PC-9 (cell line): ENCODE data around the gene TGM1. TPM values are rescaled to one million over a fixed set of nuclear protein-coding genes. Genes with fewer than 3 reads are reported as not detected.

ENCODE experiments used
- BruUV-seq: library from RNA; stranded (reverse); fragments of 400-500 nt; replicated peaks from 2 replicates; lab custom pipeline; 2021; lab: Mats Ljungman, UMichigan
- CTCF ChIA-PET: fragments of 300-600 bp; sonication (Branson Sonifier 250); formaldehyde crosslinking; loops from one replicate; lab custom pipeline; 2022; ENCODE audit warnings: antibody characterized with exemption; lab: Charles Lee
- POLR2A ChIA-PET: fragments of 300-600 bp; sonication (Branson Sonifier 250); formaldehyde crosslinking; loops from one replicate; lab custom pipeline; 2022; ENCODE audit warnings: antibody characterized with exemption; ENCODE audit not compliant: unreplicated experiment; lab: Charles Lee
- DNase-seq, 2 experiments: peaks; one replicate each; pipeline versions ENCODE4 v3.0.0 to v3.0.0-alpha.2; 2015 to 2022; ENCODE audit warnings: mixed read lengths in 1 of 2
- H2AFZ ChIP-seq: fragments of 200-600 bp; sonication (generic); 2 replicates; pipeline ENCODE4 v1.8.1; 2017; ENCODE audit warnings: antibody characterized with exemption
- H3F3A ChIP-seq: fragments of 200-600 bp; sonication (generic); 2 replicates; pipeline ENCODE4 v1.8.1; 2017; ENCODE audit warnings: antibody characterized with exemption, mild to moderate bottlenecking, low read depth; ENCODE audit not compliant: insufficient read depth
- H3K27ac ChIP-seq: fragments of 200-600 bp; sonication (generic); 2 replicates; pipeline ENCODE4 v1.6.1; 2016; ENCODE audit warnings: mixed run types
- H3K27me3 ChIP-seq: fragments of 200-600 bp; sonication (generic); 2 replicates; pipeline ENCODE4 v1.6.1; 2016; ENCODE audit warnings: low read depth, mixed run types; ENCODE audit not compliant: insufficient read depth
- H3K36me3 ChIP-seq: fragments of 200-600 bp; sonication (generic); 2 replicates; pipeline ENCODE4 v1.6.1; 2016; ENCODE audit warnings: low read depth, mixed run types
- H3K4me1 ChIP-seq: fragments of 200-600 bp; sonication (generic); replicated peaks from 2 replicates; pipeline ENCODE4 v1.6.1; 2016; ENCODE audit warnings: mixed run types; ENCODE audit not compliant: insufficient read depth
- H3K4me2 ChIP-seq: fragments of 200-600 bp; sonication (generic); 2 replicates; pipeline ENCODE4 v1.6.1; 2017; ENCODE audit warnings: mixed run types
- H3K4me3 ChIP-seq: fragments of 200-600 bp; sonication (generic); 2 replicates; pipeline ENCODE4 v1.6.1; 2016; ENCODE audit warnings: mixed run types
- H3K79me2 ChIP-seq: fragments of 200-600 bp; sonication (generic); 2 replicates; pipeline ENCODE4 v1.6.1; 2017; ENCODE audit warnings: low read depth, mixed run types
- H3K9me2 ChIP-seq: fragments of 200-600 bp; sonication (generic); 2 replicates; pipeline ENCODE4 v1.8.1; 2017; ENCODE audit warnings: mild to moderate bottlenecking; ENCODE audit not compliant: insufficient read depth
- H3K9me3 ChIP-seq: fragments of 200-600 bp; sonication (generic); 2 replicates; pipeline ENCODE4 v1.8.1; 2016; ENCODE audit warnings: low read depth; ENCODE audit not compliant: insufficient read depth
- H4K20me1 ChIP-seq: fragments of 200-600 bp; sonication (generic); 2 replicates; pipeline ENCODE4 v1.8.1; 2017; ENCODE audit not compliant: insufficient read depth
- EZH2 ChIP-seq: fragments of 200-600 bp; sonication (generic); IDR thresholded peaks from 2 replicates; pipeline ENCODE4 v1.8.0; 2017; ENCODE audit warnings: antibody characterized with exemption, low read depth
- intact Hi-C: fragments of 100-400 bp; cut with micrococcal nuclease; formaldehyde crosslinking; loops from one replicate; pipeline ENCODE4 v1.10.0; 2022; ENCODE audit not compliant: unreplicated experiment
- total RNA-seq: library from RNA; stranded (reverse); gene quantifications from 2 replicates; pipeline ENCODE4 v1.2.3, GENCODE V29; 2021
- TF ChIP-seq, protein P1 (sequence below): fragments of 200-600 bp; sonication (generic); conservative IDR thresholded peaks from 2 replicates; pipeline ENCODE4 v1.6.1; 2017; ENCODE audit warnings: mixed run types, antibody characterized with exemption, mild to moderate bottlenecking, moderate library complexity

Gene TGM1
- total RNA-seq, 1 experiment from 2014 or later, result 7.2 TPM

DNA sequence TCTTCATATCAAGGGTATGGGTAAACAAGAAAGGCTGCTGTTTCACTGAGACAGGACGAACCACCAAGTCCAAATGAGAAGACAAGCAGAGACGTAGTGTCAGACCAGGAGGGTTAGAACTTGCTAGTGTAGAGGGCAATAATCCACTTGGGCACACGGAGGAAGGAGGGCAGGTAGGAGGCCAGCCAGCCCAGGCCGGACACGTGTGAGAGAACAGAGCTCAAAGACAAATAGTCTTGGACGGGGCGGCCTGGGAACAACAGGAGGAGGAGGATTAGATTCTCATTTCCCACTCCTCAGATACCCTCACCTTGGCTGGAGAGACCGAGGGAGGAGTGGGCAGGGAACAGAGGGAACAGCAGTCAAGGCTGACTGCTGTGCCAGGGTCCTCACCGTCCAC, 27.8 kb upstream of the TGM1 start:
- Histone ChIP-seq H3K4me1 (no peaks in the 10 kb centered on the region), H3F3A (no peaks in the 10 kb centered on the region), H3K9me3 (no peaks in the 10 kb centered on the region), H3K4me2 (no peak overlapping the region), H3K79me2 (no peaks in the 10 kb centered on the region), H3K27me3 (no peaks in the 10 kb centered on the region), H3K4me3 (no peak overlapping the region), H4K20me1 (no peaks in the 10 kb centered on the region), H3K9me2 (no peaks in the 10 kb centered on the region), H3K36me3 (no peaks in the 10 kb centered on the region), H2AFZ (no peak overlapping the region), H3K27ac (no peak overlapping the region)
- no peak for TF ChIP-seq EZH2
- TF ChIP-seq, protein P1, sequence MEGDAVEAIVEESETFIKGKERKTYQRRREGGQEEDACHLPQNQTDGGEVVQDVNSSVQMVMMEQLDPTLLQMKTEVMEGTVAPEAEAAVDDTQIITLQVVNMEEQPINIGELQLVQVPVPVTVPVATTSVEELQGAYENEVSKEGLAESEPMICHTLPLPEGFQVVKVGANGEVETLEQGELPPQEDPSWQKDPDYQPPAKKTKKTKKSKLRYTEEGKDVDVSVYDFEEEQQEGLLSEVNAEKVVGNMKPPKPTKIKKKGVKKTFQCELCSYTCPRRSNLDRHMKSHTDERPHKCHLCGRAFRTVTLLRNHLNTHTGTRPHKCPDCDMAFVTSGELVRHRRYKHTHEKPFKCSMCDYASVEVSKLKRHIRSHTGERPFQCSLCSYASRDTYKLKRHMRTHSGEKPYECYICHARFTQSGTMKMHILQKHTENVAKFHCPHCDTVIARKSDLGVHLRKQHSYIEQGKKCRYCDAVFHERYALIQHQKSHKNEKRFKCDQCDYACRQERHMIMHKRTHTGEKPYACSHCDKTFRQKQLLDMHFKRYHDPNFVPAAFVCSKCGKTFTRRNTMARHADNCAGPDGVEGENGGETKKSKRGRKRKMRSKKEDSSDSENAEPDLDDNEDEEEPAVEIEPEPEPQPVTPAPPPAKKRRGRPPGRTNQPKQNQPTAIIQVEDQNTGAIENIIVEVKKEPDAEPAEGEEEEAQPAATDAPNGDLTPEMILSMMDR, result no peak
- CTCF ChIA-PET, result no interaction called here
- intact Hi-C loops, result no loop called here
- no TSS peak for BruUV-seq
- DNase-seq, result no peak
- POLR2A ChIA-PET, result interaction anchor here (0.7 kb wide), 1 partner anchor 10 kb away, joined by 9 read pairs; no protein-coding TSS in a partner anchor

DNA sequence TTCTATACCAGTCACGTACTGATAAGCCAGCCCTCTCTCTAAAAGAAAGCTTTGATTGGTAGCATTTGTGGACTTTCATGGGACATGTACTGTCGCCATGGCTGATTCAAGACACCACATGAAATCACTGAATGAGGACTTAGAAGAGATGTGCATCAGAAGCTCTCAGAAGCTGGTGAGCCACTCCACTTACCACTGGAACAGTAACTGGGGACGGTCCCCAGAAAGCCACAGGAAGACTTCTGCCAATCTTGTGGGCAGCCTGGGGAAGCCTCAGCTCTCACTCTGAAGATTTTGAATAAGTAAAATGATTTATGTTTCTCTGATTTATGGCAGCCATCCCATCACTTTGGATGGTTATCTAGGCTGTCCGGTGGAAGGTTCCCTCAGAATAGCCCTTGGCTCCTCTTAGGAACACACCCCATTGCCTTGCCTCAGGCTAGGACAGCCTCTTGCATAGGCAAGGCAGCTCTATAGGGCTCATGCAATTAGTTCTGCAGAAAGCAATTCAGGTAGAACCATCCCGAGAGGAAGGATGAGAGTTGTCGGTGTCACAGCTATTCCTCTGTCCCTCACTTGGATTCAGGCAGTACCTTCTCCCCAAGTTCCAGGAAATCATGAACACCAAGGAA, 26.8 kb upstream of the TGM1 start:
- no peak overlapping the region for H3K4me2 ChIP-seq
- no peaks in the 10 kb centered on the region for H3K9me3 ChIP-seq
- no peak for TF ChIP-seq EZH2
- TF ChIP-seq, protein P1, result no peak
- no peaks in the 10 kb centered on the region for H3K79me2 ChIP-seq
- no peak overlapping the region for H2AFZ ChIP-seq
- no peak for DNase-seq
- no peaks in the 10 kb centered on the region for H3F3A ChIP-seq
- BruUV-seq, result no TSS peak
- no peaks in the 10 kb centered on the region for H3K27me3 ChIP-seq
- no peaks in the 10 kb centered on the region for H4K20me1 ChIP-seq
- POLR2A ChIA-PET, result interaction anchor here (0.7 kb wide), 1 partner anchor 9 kb away, joined by 9 read pairs; no protein-coding TSS in a partner anchor
- intact Hi-C loops, result no loop called here
- CTCF ChIA-PET, result no interaction called here
- H3K9me2 ChIP-seq, result no peaks in the 10 kb centered on the region
- no peak overlapping the region for H3K4me3 ChIP-seq
- no peak overlapping the region for H3K27ac ChIP-seq
- no peaks in the 10 kb centered on the region for H3K36me3 ChIP-seq
- H3K4me1 ChIP-seq, result no peaks in the 10 kb centered on the region

DNA sequence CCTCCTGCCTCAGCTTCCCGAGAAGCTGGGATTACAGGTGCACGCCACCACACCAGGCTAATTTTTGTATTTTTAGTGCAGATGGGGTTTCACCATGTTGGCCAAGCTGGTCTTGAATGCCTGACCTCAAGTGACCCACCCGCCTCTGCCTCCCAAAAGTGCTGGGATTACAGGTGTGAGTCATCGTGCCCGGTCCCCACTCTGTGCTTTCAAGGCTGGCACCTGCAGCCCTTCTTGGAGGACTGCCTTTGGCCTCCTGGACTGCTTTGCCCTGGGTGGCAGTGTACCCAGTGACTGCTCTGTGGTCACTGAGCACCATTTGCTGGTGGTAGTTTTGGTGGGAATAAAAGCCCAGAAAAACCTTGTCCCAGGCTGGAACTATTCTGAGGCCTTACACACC, 24.0 kb upstream of the TGM1 start:
- intact Hi-C loops, result no loop called here
- ChIA-PET CTCF (no interaction called here), POLR2A (interaction anchor here (0.6 kb wide), 1 partner anchor 13 kb away, joined by 4 read pairs; the partner anchor contains the start of genes DHRS1 and NOP9)
- TF ChIP-seq EZH2, result no peak
- TF ChIP-seq, protein P1, result no peak
- H3K4me2 ChIP-seq, result no peak overlapping the region
- no peaks in the 10 kb centered on the region for H3K4me1 ChIP-seq
- H2AFZ ChIP-seq, result no peak overlapping the region
- H3K27ac ChIP-seq, result no peak overlapping the region
- H3K36me3 ChIP-seq, result no peaks in the 10 kb centered on the region
- no peaks in the 10 kb centered on the region for H3K9me3 ChIP-seq
- H3K27me3 ChIP-seq, result no peaks in the 10 kb centered on the region
- H3F3A ChIP-seq, result no peaks in the 10 kb centered on the region
- no TSS peak for BruUV-seq
- no peaks in the 10 kb centered on the region for H3K9me2 ChIP-seq
- H4K20me1 ChIP-seq, result no peaks in the 10 kb centered on the region
- no peak overlapping the region for H3K4me3 ChIP-seq
- no peaks in the 10 kb centered on the region for H3K79me2 ChIP-seq
- no peak for DNase-seq
